Measurements from ENCODE around the gene SLC5A10.
A peak's percentile ranks its signal among the peaks of the same experiment; 100 is the strongest.

The SLC5A10 gene

DNA sequence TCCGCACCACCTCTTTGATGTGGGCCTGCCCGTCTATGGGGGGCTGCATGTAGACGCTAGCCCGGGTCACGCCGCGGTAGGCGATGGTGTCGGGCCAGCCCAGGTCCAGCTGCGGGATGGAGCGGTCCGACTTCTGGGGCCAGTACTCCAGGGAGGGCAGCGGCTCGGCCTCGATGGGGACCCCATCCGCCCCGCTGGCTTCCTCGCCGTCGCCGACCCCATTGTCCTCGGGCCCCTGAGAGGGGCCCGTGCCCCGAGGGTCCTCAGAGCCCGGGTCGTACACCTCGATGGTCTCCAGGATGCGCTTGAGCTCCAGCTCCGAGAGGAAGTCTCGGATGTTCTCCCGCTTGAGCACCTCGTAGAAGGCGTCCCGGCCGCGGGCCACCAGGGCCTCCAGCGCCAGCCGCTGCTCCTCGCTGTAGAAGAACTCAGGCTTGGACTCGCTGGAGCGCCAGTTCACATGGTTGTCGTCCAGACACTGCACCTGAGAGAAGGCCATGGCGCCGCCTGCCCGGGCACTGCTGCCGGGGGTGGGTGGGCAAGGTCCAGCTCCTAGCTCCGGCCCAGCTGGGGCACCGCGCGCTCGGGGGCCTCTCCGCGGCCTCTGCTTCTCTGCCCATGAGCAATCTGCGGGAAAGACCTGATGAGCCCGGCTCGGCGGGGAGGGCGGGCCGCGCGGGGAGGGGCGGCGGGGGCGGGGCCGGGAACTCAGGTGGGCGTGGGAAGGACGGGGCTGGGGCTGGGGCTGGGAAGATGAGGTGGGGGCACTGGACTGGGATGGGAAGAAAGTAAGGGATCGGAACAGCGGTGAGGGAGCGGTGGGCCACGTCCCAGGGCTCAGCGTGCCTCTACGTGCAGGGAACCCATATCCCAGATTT is 51.8 kb downstream of the SLC5A10 start:
- no peak for DNase-seq (ENCODE audit: low read depth)

DNA sequence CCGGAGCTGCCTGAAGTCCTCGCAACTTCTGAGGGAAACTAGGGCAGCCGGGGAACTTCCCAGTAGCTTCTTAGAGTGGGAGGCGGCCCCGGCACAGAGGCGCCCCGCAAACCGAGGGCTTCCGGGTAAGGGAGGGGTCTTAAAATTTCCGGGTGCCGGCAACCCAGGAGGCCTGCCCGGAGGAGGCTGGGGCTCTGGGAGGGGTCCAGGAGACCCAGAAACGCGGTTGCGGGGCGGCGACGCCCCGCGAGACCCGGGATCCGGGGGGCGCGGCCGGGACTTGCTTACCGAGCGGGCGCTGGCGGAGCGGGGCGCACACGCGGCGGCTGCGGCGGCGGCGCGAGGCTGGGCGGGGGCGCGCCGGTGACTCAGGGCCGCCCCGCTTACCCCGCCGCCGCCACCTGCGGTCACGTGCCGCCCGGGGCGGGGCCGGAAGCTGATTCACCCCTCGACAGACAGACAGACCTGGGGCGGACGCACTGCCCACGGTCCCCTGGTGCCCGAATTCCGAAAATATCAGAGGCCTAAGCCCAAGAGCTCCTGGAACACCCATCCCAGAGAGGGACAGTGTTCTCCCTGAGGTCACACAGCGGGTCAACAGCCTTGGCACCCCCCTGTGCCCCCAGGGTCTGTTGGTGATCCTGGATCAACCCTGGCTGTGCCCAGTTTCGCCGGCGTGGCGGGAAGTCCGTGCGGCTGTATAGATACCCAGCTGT is 52.6 kb downstream of the SLC5A10 start, which contains the start of gene FAM83G:
Gene FAM83G, minus strand, starts transcription at position 344 of the 716 bp plus-strand sequence. CDS start 723 bp downstream, outside the sequence.
- peak; percentile 82 for DNase-seq (ENCODE audit: low read depth)

DNA sequence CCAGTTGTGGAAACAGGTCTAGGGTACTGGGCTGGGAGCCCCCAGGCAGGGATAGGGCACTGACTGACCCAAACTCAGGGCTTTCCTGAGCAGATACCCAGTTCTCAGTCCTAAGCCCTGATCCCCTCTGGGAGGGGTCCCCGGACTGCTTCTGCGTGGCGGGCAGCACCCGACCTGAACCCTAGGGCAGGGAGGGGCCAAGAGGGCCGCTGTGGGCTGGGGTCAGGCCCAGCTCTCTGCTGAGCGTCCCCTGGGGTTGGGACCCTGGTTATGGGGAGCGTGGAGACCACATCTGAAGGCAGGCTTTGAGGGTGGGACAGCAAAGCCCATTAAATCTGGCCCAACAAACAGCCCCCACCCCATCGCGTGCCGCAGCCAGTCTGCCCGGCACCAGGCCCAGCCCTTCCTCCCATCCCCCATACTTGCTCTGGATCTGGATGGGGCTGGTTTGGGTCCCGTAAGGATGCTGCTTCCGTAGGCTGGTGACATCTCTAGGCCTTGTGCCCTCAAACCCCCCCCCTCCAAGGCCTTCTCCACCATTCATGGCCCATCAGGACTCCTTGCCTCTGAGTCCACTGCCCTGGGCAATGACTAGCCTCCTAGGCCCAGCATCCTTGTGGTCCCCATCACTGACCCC is 53.3 kb downstream of the SLC5A10 start:
- no peak for DNase-seq (ENCODE audit: low read depth)

DNA sequence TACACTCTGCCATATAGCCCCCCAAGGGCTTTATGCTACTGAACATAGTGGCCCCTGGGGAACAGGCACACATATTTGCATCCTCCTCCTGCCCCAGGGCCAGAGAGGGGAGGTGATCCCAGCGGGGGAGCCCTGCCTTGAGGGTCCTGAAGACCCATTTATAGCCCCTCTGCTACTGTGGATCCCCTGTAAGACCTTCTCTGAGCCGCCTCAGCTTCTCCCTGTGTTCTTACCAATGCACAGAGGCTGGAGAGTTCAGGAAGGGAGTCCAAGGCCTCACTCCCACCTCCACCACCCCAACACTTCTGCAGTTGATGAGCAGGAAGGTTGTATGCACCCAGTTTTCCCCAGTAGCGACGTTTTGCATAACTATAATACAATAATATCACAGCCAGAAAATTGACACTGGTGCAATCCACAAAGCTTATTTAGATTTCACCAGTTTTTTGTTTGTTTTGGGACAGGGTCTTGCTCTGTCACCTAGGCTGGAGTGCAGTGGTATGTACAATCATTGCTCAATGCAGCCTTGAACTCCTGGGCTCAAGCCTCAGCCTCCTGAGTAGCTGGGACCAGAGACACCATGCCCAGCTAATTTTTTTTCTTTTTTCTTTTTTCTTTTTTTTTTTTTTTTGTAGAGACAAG is 53.9 kb downstream of the SLC5A10 start:
- DNase-seq (ENCODE audit: low read depth), result no peak

DNA sequence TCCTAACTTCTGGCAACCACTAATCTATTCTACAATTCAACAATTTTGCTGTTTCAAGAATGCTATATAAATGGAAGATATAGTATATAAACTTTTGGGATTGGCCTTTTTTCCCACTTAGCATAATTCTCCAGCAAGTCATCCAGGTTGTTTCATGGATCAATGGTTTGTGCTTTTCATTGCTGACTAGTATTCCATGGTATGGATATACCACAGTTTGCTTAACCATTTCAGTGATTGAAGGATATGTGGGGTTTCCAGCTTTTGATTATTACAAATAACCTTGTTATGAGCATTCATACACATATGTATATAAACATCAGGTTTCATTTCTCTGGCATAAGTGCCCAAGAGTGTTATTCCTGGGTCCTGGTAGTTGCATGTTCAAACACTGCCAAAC is 54.7 kb downstream of the SLC5A10 start:
- DNase-seq (ENCODE audit: low read depth), result no peak

DNA sequence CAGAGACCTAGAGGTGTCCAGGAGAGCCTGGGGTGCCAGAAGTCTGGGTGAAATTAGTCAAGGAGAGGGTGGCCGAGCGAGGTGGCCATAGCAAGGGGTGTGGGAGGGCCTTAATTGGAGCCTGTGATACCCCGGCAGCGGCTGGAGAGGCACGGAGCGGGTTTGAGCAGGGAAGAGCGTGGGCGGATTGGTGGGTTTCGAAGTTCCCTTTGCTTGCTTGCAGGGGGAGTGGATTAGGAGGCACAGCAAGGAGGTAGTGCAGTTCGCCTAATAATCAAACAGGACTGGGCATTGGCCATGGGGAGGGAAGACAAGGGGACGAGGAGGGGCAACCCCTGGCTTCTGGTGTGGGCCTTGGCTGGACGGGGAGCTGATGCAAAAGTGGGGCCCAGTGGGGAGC is 58.0 kb downstream of the SLC5A10 start:
- DNase-seq (ENCODE audit: low read depth), result no peak

DNA sequence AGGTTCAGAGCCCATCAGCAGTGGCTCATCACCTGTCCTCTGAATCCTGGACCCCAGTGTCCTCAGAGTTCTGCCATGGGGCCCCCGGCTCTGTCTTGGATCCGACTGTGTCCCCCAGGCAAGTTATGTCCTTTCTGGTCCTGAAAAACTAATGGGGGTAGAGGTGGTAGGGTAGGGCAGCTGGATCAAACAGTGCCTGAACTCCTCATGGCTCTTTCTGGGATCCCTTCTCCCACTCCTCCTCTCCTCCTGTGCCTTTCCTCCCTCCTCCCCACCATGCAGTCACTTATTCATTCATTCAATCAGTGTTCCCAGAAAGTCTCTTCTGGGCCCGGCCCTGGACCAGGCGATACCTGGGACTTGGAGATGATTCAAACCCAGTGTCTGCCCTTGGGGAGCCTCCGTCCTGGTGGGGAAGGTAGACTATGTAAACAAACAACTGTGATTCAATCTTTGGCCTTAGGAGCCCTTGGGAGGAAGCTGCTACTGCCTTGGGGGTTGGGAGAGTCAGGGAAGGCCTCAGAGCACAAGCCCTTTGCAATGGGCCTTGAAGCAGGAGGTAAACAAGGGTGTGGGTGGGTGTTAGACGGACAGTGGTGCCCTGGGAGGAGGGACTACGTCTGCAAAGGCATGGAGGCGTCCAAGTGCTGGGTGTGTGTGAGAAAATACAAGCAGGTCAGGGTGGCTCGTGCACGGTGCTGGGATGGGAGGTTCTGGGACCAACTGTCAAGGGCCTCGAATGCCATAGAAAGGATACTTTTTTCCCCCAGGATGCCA is 59.0 kb downstream of the SLC5A10 start:
- no peak for DNase-seq (ENCODE audit: low read depth)

DNA sequence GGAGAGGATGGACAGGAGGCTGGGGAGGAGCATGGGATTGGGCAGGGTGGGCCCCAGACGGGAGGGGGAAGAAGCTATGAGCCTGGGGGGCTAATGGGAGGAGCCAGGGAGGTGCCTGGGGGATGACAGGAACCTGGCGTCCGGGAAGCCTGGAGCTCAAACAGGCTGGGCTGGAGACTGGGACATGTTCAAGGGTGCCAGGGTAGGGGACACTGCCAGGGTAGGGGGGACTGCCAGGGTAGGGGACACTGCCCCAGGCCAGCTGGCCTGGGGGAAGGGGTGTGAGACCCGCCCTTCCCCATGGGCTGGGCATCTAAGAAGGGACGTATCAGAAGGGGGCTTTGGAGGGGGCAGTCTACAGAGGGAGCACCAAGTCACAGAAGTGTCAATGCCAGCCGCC is 59.6 kb downstream of the SLC5A10 start:
- DNase-seq (ENCODE audit: low read depth), result no peak

DNA sequence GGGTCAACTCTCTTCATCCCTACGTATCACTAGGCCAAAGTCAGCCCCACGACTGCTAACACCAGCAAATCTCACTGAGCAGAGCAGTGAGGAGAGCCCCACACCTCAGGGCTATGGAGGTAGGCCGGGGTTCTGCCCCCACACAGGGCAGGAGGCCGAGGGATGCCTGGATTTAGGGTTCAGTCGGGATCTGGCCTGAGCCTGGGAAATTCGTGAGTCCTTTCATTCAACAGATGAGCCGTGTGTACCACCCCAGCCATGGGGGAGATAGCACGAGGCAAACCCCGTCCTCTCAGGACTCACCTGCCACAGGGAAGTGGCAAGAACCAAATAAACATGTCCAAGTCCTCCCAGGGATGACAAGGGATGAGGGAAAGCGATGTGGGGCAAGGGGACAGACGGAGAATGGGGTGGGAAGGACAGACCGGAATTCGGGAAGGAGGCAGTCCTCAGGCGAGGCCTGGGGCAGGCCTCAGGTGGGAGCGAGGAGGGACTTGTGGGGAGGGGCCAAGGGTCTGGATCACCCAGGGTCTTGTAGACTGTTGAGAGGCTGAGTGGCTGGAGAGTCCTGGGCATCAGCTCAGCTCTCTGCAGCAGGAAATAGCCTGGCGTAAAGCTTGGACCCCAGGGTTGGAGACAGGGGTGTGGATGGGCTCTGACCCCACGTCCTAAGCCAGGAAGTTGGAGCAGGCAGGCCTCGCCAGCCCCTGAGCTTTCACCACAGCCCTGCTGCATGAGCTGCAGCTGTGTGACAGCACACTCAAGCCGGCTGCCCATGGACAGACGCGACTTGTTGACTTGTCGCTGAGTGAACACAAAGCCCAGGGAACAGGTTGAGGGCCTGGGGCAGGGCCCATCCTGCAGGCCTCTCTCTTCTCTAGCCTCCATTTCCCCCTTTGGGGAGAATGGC is 60.5 kb downstream of the SLC5A10 start:
- DNase-seq (ENCODE audit: low read depth), result no peak

DNA sequence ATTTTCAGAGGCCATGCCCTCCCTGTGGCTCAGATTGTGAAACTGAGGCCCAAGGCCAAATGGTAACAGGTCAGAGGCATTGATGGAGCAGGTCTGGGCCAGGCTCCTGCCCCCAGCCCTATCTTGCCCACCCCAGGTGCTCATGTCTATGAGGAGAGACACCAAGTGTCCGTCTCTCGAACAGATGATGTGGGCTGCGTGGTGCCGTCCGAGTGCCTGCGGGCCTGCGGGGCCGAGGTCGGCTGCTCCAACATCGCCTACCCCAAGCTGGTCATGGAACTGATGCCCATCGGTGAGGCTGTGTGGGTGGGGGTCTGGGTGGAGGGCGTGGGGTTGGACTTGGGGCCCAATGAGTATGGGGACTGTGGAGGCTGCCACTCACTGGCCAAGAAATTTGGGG is 61.3 kb downstream of the SLC5A10 start:
- DNase-seq (ENCODE audit: low read depth), result no peak

DNA sequence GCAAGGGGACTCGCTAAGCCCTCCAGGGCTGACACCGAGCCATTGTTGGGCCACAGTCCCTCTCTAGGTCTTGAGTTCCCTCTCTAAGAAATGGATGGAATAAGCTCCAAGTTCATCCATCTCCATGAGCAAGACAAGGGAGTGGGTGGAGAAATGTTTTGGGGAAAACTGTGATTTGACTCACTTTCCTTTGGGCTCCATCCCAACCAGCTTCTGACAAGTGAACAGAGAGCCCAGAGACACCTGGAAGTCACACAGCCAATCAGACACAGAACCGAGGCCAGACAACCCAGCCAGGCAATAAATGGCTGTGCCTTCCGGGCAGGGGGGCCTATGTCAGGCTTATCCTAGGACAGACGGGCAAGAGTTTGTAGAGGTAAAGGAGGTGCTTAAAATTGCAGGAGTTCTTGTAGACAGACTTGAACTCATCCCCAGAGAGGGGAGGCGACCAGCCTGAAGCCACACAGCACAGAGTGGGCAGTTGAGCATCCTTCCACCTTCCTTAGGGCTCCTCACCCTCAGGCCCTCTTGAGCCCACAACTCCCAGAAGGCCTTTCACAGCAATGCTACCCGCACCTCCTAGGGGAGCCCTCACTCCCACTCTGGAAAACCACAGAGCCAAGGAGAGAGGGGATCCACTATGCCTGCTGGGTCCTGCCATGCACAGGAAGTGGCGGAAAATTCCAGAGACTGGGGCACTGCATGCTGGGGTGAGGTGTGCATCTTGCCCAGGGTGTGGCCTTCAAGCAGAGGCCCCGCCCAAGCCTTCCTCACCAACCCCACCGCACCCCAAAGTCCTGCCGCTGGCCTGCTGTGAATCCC is 62.1 kb downstream of the SLC5A10 start:
- DNase-seq (ENCODE audit: low read depth), result no peak

DNA sequence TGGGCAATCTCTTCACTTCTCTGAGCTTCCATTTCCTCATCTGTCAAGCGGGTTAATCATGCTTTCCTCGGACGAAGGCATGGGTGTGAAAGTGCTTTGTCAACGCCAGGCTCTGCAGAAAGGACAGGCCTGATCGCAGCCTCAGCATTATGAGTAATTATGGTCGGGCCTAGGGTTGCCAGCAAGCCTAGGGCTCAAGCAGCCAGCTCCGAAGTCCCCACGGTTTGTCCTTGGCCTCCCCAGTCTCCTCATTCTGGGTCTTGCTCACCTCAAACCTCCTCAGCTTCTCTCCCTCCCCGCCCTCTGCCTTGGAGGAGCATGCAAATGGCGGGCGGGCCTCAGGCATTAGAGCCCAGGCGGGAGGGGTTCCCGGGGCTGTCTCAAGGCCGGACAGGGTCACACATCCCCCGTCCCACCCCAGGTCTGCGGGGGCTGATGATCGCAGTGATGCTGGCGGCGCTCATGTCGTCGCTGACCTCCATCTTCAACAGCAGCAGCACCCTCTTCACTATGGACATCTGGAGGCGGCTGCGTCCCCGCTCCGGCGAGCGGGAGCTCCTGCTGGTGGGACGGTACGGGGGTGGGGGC is 62.8 kb downstream of the SLC5A10 start:
- DNase-seq (ENCODE audit: low read depth), result no peak

DNA sequence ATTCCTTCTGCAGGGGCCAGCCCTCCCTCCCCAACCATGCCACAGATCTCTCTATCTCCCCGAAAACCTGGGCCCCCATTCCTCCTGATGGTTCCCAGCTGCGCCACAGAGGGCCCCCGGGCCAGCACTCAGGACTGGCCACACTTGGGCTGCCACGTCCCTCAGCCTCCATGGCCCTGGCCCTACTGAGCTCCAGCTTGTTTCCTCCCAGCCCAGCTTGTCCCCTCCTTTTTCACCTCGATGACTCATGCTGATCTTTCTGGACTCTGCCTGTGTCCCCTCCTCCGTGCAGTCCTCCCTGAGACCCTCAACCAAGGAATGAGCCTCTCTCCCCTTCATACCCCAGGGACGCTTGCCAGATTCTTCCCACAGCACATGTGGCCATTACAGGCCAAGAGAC is 63.5 kb downstream of the SLC5A10 start:
- DNase-seq (ENCODE audit: low read depth), result no peak

DNA sequence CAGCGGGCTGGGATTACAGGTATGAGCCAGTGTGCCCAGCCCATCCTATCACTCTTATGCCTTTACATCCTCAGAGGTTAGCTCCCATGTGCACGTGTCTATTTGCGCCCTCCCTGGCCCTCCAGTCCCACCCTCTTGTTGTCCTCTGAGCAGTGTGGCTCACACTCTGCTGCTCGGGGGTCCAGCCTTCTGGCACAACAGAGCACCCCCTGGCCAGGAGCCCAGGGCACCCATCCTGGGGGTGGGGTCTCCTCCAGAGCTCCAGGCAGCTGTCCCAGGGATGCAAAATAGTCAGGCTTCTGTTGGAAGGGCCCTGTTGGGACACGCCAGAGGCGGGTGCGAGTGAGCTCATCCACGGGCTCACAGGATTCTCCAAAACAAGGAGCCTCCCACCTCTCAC is 64.3 kb downstream of the SLC5A10 start:
- DNase-seq (ENCODE audit: low read depth), result no peak

DNA sequence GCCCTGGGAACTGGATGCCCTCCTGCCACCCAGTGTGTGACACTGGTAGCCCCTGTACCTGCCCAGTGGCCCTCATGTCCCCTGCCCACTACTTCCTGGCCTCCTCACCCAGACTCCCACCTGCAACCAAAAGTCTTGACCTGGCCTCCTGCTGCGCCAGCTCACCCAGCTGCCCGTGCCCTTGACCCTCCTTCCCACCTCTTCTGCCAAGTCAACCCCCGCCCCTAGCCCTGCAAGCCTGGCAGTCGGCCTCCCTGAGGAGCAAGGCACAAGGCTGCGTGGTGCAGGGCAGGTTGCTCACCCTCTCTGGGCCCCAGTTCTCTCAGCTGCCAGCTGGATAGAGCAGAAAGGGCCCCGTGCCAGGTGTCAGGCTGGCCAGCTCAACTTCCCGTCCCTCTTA is 64.9 kb downstream of the SLC5A10 start:
- DNase-seq (ENCODE audit: low read depth), result no peak

DNA sequence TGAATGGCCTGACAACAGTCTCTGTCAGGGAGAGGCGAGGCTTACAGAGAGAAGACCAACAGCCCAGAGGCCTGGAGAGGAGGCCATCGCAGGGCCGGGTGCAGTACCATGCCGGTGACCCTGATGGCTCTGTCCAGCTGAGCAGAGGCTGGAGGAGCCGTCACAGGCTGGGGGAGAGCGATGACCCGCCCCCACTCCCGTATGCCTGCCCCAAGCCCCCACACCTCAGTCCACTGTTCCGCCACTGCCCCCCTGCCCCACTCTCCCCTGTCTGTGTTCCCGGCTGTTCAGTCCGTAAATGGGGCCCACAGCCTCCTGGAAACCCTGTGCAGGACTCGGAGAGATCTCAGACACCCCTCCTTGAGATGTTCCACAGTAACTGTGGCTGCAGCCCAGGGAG is 65.4 kb downstream of the SLC5A10 start:
- no peak for DNase-seq (ENCODE audit: low read depth)

DNA sequence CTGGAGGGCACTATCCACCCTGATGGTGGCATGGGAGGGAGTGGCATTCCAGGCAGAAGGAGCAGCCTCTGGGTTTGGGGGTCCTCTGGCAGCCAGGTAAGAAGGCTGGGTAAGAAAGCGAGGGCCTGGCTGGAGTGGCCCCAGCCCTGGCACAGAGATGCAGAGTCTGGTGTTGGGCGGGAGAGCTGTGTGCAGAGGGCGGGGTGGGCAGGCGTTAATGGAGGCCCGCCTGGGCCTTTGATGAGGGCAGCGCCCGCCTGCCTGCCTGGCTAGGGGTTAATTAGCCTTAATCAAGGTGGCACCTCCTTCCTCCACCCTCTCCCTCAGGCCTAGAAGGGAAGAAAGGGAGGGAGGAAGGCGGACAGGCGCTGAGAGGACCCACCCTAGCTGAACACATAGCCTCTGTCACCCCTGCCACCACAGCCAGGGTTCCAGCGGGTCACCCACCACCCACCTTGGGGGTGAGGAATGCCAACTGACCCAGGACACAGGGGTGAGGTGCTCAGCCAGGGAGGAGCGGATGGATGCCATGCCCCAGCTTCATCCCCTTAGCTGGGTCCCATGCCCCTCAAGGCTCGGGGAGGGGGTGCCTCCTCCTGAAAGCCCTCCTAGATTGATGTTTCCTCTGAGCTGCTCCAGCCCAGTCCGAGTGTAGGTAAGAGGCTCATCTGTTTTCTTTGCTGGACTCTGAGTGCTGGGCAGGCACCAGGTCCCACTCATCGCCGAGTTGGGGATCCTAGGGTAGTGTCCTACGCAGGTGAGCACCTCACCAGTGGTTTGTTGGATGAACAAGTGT is 66.0 kb downstream of the SLC5A10 start:
- DNase-seq (ENCODE audit: low read depth), result no peak

DNA sequence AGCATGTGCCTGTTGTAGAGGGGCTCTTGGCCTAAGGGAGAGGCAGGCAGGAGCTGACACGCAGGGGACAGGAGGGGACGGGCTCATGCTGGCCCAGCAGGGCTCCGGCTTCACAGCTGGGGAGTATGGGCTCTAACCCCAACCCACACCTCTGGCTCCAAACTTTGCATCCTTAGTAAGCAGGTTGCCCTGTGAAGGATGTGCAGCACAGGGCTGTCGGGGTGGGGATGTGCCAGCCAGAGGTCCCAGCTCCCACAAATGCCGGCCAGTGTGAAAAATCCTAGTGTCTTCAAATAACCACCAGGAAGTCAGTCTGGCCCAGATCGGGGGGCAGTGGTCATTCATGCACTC is 66.6 kb downstream of the SLC5A10 start:
- no peak for DNase-seq (ENCODE audit: low read depth)

All from stimulated activated CD8-positive, alpha-beta memory T cell treated with anti-CD3 and anti-CD28 coated beads, Interleukin-7, amount 100 ng/mL, for 24 hours (primary cell).